HCT116 (cell line): ENCODE data around the gene CLDN12. TPM values are rescaled to one million over a fixed set of nuclear protein-coding genes. Genes with fewer than 3 reads are reported as not detected.

Experiments used
- ATAC-seq: fragments of 200-7000 bp; cut with Tn5 transposase; 2 replicates; pipeline ENCODE4 v1.9.1; 2020; ENCODE audit warnings: mild to moderate bottlenecking, moderate library complexity
- BruUV-seq: library from RNA; stranded (reverse); fragments of 400-500 nt; replicated peaks from 2 replicates; lab custom pipeline; 2021; lab: Mats Ljungman, UMichigan
- CTCF ChIA-PET: fragments of 300-600 bp; sonication (Branson Sonifier 250); formaldehyde crosslinking; loops from one replicate; lab custom pipeline; 2021; ENCODE audit warnings: antibody characterized with exemption; lab: Charles Lee
- POLR2A ChIA-PET: fragments of 300-600, 350-600 bp; sonication (Branson Sonifier 250); formaldehyde crosslinking; loops from one replicate; lab custom pipeline; 2021; ENCODE audit warnings: antibody characterized with exemption; lab: Charles Lee
- RAD21 ChIA-PET, 2 experiments: fragments of 300-600 bp; sonication (Branson Sonifier 250); formaldehyde crosslinking; loops; one replicate each; lab custom pipeline; 2023; ENCODE audit warnings: low total read pairs in 2 of 2; ENCODE audit not compliant: uncharacterized antibody in 2 of 2, unreplicated experiment in 2 of 2, low non-redundant PET in 1 of 2; lab: Charles Lee
- DNase-seq: peaks from one replicate; pipeline ENCODE4 v3.0.0-alpha.2; 2010; ENCODE audit warnings: low read depth, low spot score
- H2AFZ ChIP-seq: fragments of 200-600 bp; shearing (Covaris generic), sonication (generic); 2 replicates; pipeline ENCODE4 v1.6.1; 2017; ENCODE audit warnings: low read depth, mixed run types, mixed read lengths, antibody characterized with exemption, low read length; ENCODE audit not compliant: poor library complexity, severe bottlenecking
- H3K27ac ChIP-seq: 2 replicates; pipeline ENCODE4 v1.5.1; 2012; ENCODE audit warnings: low read depth, low read length
- H3K27me3 ChIP-seq: fragments of 200-600 bp; sonication (generic); 2 replicates; pipeline ENCODE4 v1.6.1; 2016; ENCODE audit warnings: mixed run types, low read length, mixed read lengths; ENCODE audit not compliant: insufficient read depth
- H3K36me3 ChIP-seq, 2 experiments: fragments of 200-500 bp in 1 of 2; fragments of 200-600 bp in 1 of 2; sonication (Bioruptor generic) in 1 of 2; sonication (generic) in 1 of 2; 2 replicates each; pipeline versions ENCODE4 v1.5.1 to v1.6.1; 2014 to 2016; ENCODE audit warnings: low read length in 2 of 2, inconsistent platforms in 1 of 2, mixed read lengths in 1 of 2, mixed run types in 1 of 2; ENCODE audit not compliant: insufficient read depth in 2 of 2, control insufficient read depth in 1 of 2
- H3K4me1 ChIP-seq, 2 experiments: fragments of 200-600 bp in 1 of 2; sonication (generic) in 1 of 2; 2 replicates each; pipeline versions ENCODE4 v1.5.1 to v1.6.1; 2012 to 2017; ENCODE audit warnings: low read length in 2 of 2, inconsistent platforms in 1 of 2, mild to moderate bottlenecking in 1 of 2, mixed read lengths in 1 of 2, mixed run types in 1 of 2, moderate library complexity in 1 of 2; ENCODE audit not compliant: insufficient read depth in 2 of 2, control insufficient read depth in 1 of 2
- H3K4me2 ChIP-seq: fragments of 200-600 bp; sonication (generic); 2 replicates; pipeline ENCODE4 v1.6.1; 2017; ENCODE audit warnings: mixed run types, low read length, mixed read lengths
- H3K4me3 ChIP-seq, 2 experiments: fragments of 200-600 bp in 1 of 2; sonication (generic) in 1 of 2; replicated peaks in 1 of 2; 2 replicates each; pipeline ENCODE4 v1.5.1; 2011 to 2016; ENCODE audit warnings: low read length in 2 of 2, control low read depth in 1 of 2, low read depth in 1 of 2, mild to moderate bottlenecking in 1 of 2, mixed read lengths in 1 of 2, mixed run types in 1 of 2
- H3K79me2 ChIP-seq: fragments of 200-600 bp; sonication (generic); 2 replicates; pipeline ENCODE4 v1.6.1; 2017; ENCODE audit warnings: mild to moderate bottlenecking, mixed run types, low read length, moderate library complexity, mixed read lengths; ENCODE audit not compliant: insufficient read depth
- H3K9ac ChIP-seq: fragments of 200-600 bp; sonication (generic); 2 replicates; pipeline ENCODE4 v1.6.1; 2016; ENCODE audit warnings: low read length, mixed read lengths
- H3K9me2 ChIP-seq: fragments of 200-600 bp; sonication (generic), shearing (Covaris generic); 2 replicates; pipeline ENCODE4 v1.6.1; 2017; ENCODE audit warnings: mixed run types, mild to moderate bottlenecking, moderate library complexity; ENCODE audit not compliant: insufficient read depth
- H3K9me3 ChIP-seq, 2 experiments: fragments of 200-500 bp in 1 of 2; fragments of 200-600 bp in 1 of 2; sonication (Bioruptor generic) in 1 of 2; sonication (generic) in 1 of 2; 2 replicates each; pipeline ENCODE4 v1.6.1; 2014 to 2017; ENCODE audit warnings: low read length in 2 of 2, mixed read lengths in 2 of 2, inconsistent platforms in 1 of 2, low read depth in 1 of 2, mild to moderate bottlenecking in 1 of 2, mixed run types in 1 of 2, moderate library complexity in 1 of 2; ENCODE audit not compliant: control insufficient read depth in 1 of 2, insufficient read depth in 1 of 2
- H4K20me1 ChIP-seq: fragments of 200-600 bp; sonication (generic), shearing (Covaris generic); 2 replicates; pipeline ENCODE4 v1.6.1; 2017; ENCODE audit warnings: mixed run types, mild to moderate bottlenecking, moderate library complexity; ENCODE audit not compliant: insufficient read depth
- CBX3 ChIP-seq: IDR thresholded peaks from 2 replicates; pipeline ENCODE4 v1.6.1; 2012; ENCODE audit warnings: low read depth
- CTCF ChIP-seq, 3 experiments: fragments of 200-600 bp in 1 of 3; sonication (generic) in 1 of 3; IDR thresholded peaks in 2 of 3; conservative IDR thresholded peaks in 1 of 3; 2 replicates each; pipeline ENCODE4 v1.5.1; 2012 to 2017; ENCODE audit warnings: low read depth in 2 of 3, low read length in 2 of 3, antibody characterized with exemption in 1 of 3, borderline replicate concordance in 1 of 3, control low read depth in 1 of 3, mild to moderate bottlenecking in 1 of 3, mixed read lengths in 1 of 3, mixed run types in 1 of 3, moderate library complexity in 1 of 3; ENCODE audit not compliant: insufficient read depth in 1 of 3
- EZH2 ChIP-seq: fragments of 200-600 bp; sonication (generic); IDR thresholded peaks from 2 replicates; pipeline ENCODE4 v1.6.1; 2017; ENCODE audit warnings: antibody characterized with exemption, mixed run types
- MAX ChIP-seq: IDR thresholded peaks from 2 replicates; pipeline ENCODE4 v1.6.1; 2012
- RAD21 ChIP-seq: IDR thresholded peaks from 2 replicates; pipeline ENCODE4 v1.6.1; 2012; ENCODE audit warnings: low read depth, mild to moderate bottlenecking
- REST ChIP-seq: IDR thresholded peaks from 2 replicates; pipeline ENCODE4 v1.6.1; 2012; ENCODE audit warnings: low read depth
- SIN3A ChIP-seq: IDR thresholded peaks from 2 replicates; pipeline ENCODE4 v1.6.1; 2012; ENCODE audit warnings: low read depth
- SP1 ChIP-seq: IDR thresholded peaks from 2 replicates; pipeline ENCODE4 v1.6.1; 2012; ENCODE audit warnings: low read depth
- YY1 ChIP-seq: IDR thresholded peaks from 2 replicates; pipeline ENCODE4 v1.6.1; 2011; ENCODE audit warnings: low read length, low read depth, moderate library complexity, mild to moderate bottlenecking; ENCODE audit not compliant: insufficient replicate concordance; ENCODE audit errors: extremely low read depth
- ZFX ChIP-seq: fragments of 450-650 bp; IDR thresholded peaks from 2 replicates; pipeline ENCODE4 v1.6.1; 2017
- ZNF274 ChIP-seq: fragments of 200-500 bp; sonication (Bioruptor generic); IDR thresholded peaks from 2 replicates; pipeline ENCODE4 v1.6.1; 2014; ENCODE audit warnings: mild to moderate bottlenecking, low read depth, low read length, inconsistent platforms
- intact Hi-C: fragments of 100-400 bp; cut with micrococcal nuclease; formaldehyde crosslinking; loops from 2 replicates; pipeline ENCODE4 v1.10.0; 2022
- total RNA-seq: library from RNA; stranded (reverse); gene quantifications from one replicate; pipeline ENCODE4 v1.2.1, GENCODE V29; 2021; ENCODE audit not compliant: unreplicated experiment

CLDN12 gene
- total RNA-seq, 1 experiment from 2014 or later: 30.6 TPM

GRCh38 chr7:90383861-90384260 lies 19.4 kb upstream of the CLDN12 start:
- H3K9me3 ChIP-seq: no peaks in the 10 kb centered on the region
- no peak overlapping the region for H2AFZ ChIP-seq
- no peak overlapping the region for H3K4me2 ChIP-seq
- TF ChIP-seq CTCF (IDR thresholded peaks at IDR 0.05 in 2 of 3, conservative IDR thresholded peaks at IDR 0.05 in 1 of 3; ENCODE audit: borderline replicate concordance in 1 of 3, insufficient read depth in 1 of 3, low read depth in 2 of 3, low read length in 2 of 3): no peak
- no peak for TF ChIP-seq MAX
- TF ChIP-seq RAD21: no peak
- TF ChIP-seq YY1: no peak
- no peak for TF ChIP-seq CBX3
- no peak for TF ChIP-seq SIN3A
- TF ChIP-seq SP1: no peak
- H4K20me1 ChIP-seq: no peaks in the 10 kb centered on the region
- peaks cover 11 to 31% of the 10 kb centered on the region in 2 experiments; a peak in 3 of 4 replicates for H3K36me3 ChIP-seq
- ATAC-seq: no peak
- H3K27ac ChIP-seq: no peak overlapping the region
- no peak overlapping the region for H3K4me3 ChIP-seq
- BruUV-seq: no TSS peak
- no peak for DNase-seq
- CTCF ChIA-PET: no interaction called here
- intact Hi-C loops: no loop called here
- no peak overlapping the region for H3K9ac ChIP-seq
- RAD21 ChIA-PET: no interaction called here
- no peaks in the 10 kb centered on the region for H3K79me2 ChIP-seq
- H3K9me2 ChIP-seq: no peaks in the 10 kb centered on the region
- H3K4me1 ChIP-seq: peaks cover 0 to 14% of the 10 kb centered on the region in 2 experiments; a peak in 1 of 4 replicates
- POLR2A ChIA-PET: no interaction called here
- no peaks in the 10 kb centered on the region for H3K27me3 ChIP-seq

DNA sequence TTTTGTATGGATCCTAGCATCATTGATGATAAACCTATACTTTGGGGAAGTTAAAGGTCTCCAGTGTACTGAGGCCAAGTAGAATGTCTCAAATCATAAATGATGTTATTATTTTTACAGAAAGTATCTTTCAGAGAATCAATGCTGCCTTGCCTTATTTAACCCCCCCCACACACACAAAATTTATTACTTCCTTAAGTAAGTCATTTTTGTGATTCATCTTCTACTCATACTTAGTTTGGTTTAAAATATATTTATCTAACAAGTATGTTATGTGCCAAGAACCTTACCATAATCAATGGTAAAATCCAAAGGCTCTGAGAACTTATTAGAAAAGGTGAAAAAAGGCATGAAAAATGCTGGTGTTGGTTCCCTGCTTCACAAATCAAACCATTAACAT lies 18.8 kb upstream of the CLDN12 start:
- no peaks in the 10 kb centered on the region for H3K79me2 ChIP-seq
- peaks cover 9 to 26% of the 10 kb centered on the region in 2 experiments; a peak in 2 of 4 replicates for H3K36me3 ChIP-seq
- no peak overlapping the region for H3K4me2 ChIP-seq
- POLR2A ChIA-PET: no interaction called here
- CTCF ChIA-PET: no interaction called here
- RAD21 ChIA-PET: no interaction called here
- intact Hi-C loops: no loop called here
- H3K9ac ChIP-seq: no peak overlapping the region
- H3K9me2 ChIP-seq: no peaks in the 10 kb centered on the region
- no peaks in the 10 kb centered on the region for H3K9me3 ChIP-seq
- ATAC-seq (no peak), DNase-seq (no peak)
- no peak overlapping the region for H3K4me3 ChIP-seq
- no peak overlapping the region for H3K27ac ChIP-seq
- H2AFZ ChIP-seq: no peak overlapping the region
- no peaks in the 10 kb centered on the region for H4K20me1 ChIP-seq
- H3K4me1 ChIP-seq: peaks cover 0 to 14% of the 10 kb centered on the region in 2 experiments; a peak in 1 of 4 replicates
- no TSS peak for BruUV-seq
- H3K27me3 ChIP-seq: no peaks in the 10 kb centered on the region
- TF ChIP-seq ZFX (no peak), ZNF274 (no peak), CBX3 (no peak), REST (no peak), CTCF (IDR thresholded peaks at IDR 0.05 in 2 of 3, conservative IDR thresholded peaks at IDR 0.05 in 1 of 3; ENCODE audit: borderline replicate concordance in 1 of 3, insufficient read depth in 1 of 3, low read depth in 2 of 3, low read length in 2 of 3) (no peak), YY1 (no peak), EZH2 (no peak)
